Measurements from ENCODE around the gene WIPI1. TPM values are rescaled to one million over a fixed set of nuclear protein-coding genes. Genes with fewer than 3 reads are reported as not detected.
A peak's percentile ranks its signal among the peaks of the same experiment; 100 is the strongest.

The WIPI1 gene
- 98.0 TPM for total RNA-seq (ENCODE audit: unreplicated experiment)
- long read RNA-seq, transcript WIPI1-202 (12 exons, 1,575 nt), result minor isoform, 8 of 88 reads
- long read RNA-seq, transcript WIPI1-201 (13 exons, 1,832 nt), result major isoform, 50 of 88 reads
- long read RNA-seq, partial matches to known transcripts, result 11 of 88 reads
- long read RNA-seq, other reads (novel, unspliced or antisense), result 17 of 88 reads

- Mint-ChIP-seq H3K9me3 (ENCODE audit: unreplicated experiment) (no peaks in the 10 kb centered on the region), H3K4me1 (ENCODE audit: unreplicated experiment) (peaks cover 37% of the 10 kb centered on the region), H3K27me3 (ENCODE audit: unreplicated experiment) (peaks cover 8% of the 10 kb centered on the region), H3K4me3 (ENCODE audit: unreplicated experiment) (peak within 1 kb of the TSS; percentile 99), H3K27ac (ENCODE audit: unreplicated experiment) (peak within 1 kb of the TSS; percentile 93), H3K36me3 (ENCODE audit: low read depth, unreplicated experiment) (no peaks in the 10 kb centered on the region)
- no peak for DNase-seq (ENCODE audit: low spot score)
- no peak for TF ChIP-seq CTCF (IDR thresholded peaks at IDR 0.05; ENCODE audit: unreplicated experiment)
These were observed at the start of gene WIPI1 for GRCh38 chr17:68457168-68457538. Gene WIPI1, minus strand, starts transcription at chr17:68457496. Its CDS starts 75 bp downstream, at chr17:68457421.

GRCh38 chr17:68505951-68506350, 48.7 kb upstream of the WIPI1 start:
- Mint-ChIP-seq H3K9me3 (ENCODE audit: unreplicated experiment) (no peaks in the 10 kb centered on the region), H3K27me3 (ENCODE audit: unreplicated experiment) (peaks cover 5% of the 10 kb centered on the region), H3K4me1 (ENCODE audit: unreplicated experiment) (peaks cover 15% of the 10 kb centered on the region), H3K4me3 (ENCODE audit: unreplicated experiment) (no peak overlapping the region), H3K36me3 (ENCODE audit: low read depth, unreplicated experiment) (peaks cover under 1% of the 10 kb centered on the region), H3K27ac (ENCODE audit: unreplicated experiment) (no peak overlapping the region)
- no peak for TF ChIP-seq CTCF (IDR thresholded peaks at IDR 0.05; ENCODE audit: unreplicated experiment)
- no peak for DNase-seq (ENCODE audit: low spot score)

- no peaks in the 10 kb centered on the region for H3K9me3 Mint-ChIP-seq (ENCODE audit: unreplicated experiment)
- peaks cover 8% of the 10 kb centered on the region for H3K27me3 Mint-ChIP-seq (ENCODE audit: unreplicated experiment)
- no peak overlapping the region for H3K27ac Mint-ChIP-seq (ENCODE audit: unreplicated experiment)
- TF ChIP-seq CTCF (IDR thresholded peaks at IDR 0.05; ENCODE audit: unreplicated experiment), result no peak
- no peak overlapping the region for H3K4me3 Mint-ChIP-seq (ENCODE audit: unreplicated experiment)
- no peaks in the 10 kb centered on the region for H3K4me1 Mint-ChIP-seq (ENCODE audit: unreplicated experiment)
- DNase-seq (ENCODE audit: low spot score), result no peak
- H3K36me3 Mint-ChIP-seq (ENCODE audit: low read depth, unreplicated experiment), result no peaks in the 10 kb centered on the region
These were observed 43.8 kb upstream of the WIPI1 start for GRCh38 chr17:68501074-68501473.

GRCh38 chr17:68499587-68499986, 42.3 kb upstream of the WIPI1 start:
- no peak overlapping the region for H3K4me3 Mint-ChIP-seq (ENCODE audit: unreplicated experiment)
- no peaks in the 10 kb centered on the region for H3K4me1 Mint-ChIP-seq (ENCODE audit: unreplicated experiment)
- H3K9me3 Mint-ChIP-seq (ENCODE audit: unreplicated experiment), result no peaks in the 10 kb centered on the region
- H3K27ac Mint-ChIP-seq (ENCODE audit: unreplicated experiment), result no peak overlapping the region
- DNase-seq (ENCODE audit: low spot score), result no peak
- peaks cover 13% of the 10 kb centered on the region for H3K27me3 Mint-ChIP-seq (ENCODE audit: unreplicated experiment)
- no peak for TF ChIP-seq CTCF (IDR thresholded peaks at IDR 0.05; ENCODE audit: unreplicated experiment)
- H3K36me3 Mint-ChIP-seq (ENCODE audit: low read depth, unreplicated experiment), result no peaks in the 10 kb centered on the region

GRCh38 chr17:68498479-68499326, 41.4 kb upstream of the WIPI1 start:
- DNase-seq (ENCODE audit: low spot score), result no peak
- H3K27me3 Mint-ChIP-seq (ENCODE audit: unreplicated experiment), result peaks cover 13% of the 10 kb centered on the region
- H3K4me3 Mint-ChIP-seq (ENCODE audit: unreplicated experiment), result no peak overlapping the region
- H3K36me3 Mint-ChIP-seq (ENCODE audit: low read depth, unreplicated experiment), result no peaks in the 10 kb centered on the region
- H3K9me3 Mint-ChIP-seq (ENCODE audit: unreplicated experiment), result no peaks in the 10 kb centered on the region
- no peak for TF ChIP-seq CTCF (IDR thresholded peaks at IDR 0.05; ENCODE audit: unreplicated experiment)
- no peaks in the 10 kb centered on the region for H3K4me1 Mint-ChIP-seq (ENCODE audit: unreplicated experiment)
- H3K27ac Mint-ChIP-seq (ENCODE audit: unreplicated experiment), result no peak overlapping the region
